ENCODE data around the gene SCGB1D1. TPM values are rescaled to one million over a fixed set of nuclear protein-coding genes. Genes with fewer than 3 reads are reported as not detected.

SCGB1D1 gene
- total RNA-seq, 1 experiment from 2014 or later: not detected

DNA sequence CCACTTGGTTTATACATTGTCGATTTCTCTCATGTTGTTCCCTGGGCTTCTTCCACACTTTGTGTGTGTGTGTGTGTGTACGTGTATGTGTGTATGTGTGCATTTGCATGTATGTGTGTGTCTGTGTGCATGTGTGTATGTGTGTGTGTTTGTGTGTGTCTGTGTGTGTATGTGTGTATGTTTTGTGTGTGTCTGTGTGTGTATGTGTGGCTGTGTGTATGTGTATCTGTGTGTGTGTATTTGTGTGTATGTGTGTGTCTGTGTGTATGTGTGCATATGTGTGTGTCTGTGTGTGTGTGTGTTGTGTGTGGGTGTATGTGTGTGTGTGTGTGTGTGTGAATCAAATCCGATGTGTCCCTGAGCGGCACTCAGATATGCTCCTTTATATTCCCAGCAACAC, 47.5 kb downstream of the SCGB1D1 start:
- ATAC-seq: no peak
- no peak for DNase-seq (ENCODE audit: low spot score)

DNA sequence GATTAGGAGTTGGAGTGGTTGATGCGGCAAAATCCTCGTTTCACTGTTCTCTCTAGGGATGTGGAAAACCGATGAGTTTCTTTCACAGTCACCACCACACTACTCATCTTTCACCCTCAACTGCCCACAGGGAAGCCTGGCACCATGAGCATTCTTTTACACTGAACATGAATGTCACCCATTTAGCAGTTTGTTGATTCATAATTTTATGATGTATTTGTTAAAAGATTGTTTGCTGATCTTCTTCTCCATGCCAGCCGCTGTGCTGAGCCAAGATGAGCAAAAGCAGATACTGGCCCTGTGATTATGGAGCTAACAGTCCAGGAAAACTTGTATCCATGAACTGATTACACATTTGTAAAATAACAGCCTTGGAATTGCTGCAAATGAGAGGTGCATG, 48.1 kb downstream of the SCGB1D1 start:
- CTCF ChIA-PET: no interaction called here
- H3K27ac Mint-ChIP-seq: no peak overlapping the region

More for the DNA sequence above, 47.5 kb downstream of the SCGB1D1 start:
- no peak overlapping the region for H3K4me3 Mint-ChIP-seq
- ChIA-PET POLR2A (no interaction called here), CTCF (no interaction called here)
- H3K27ac Mint-ChIP-seq: no peak overlapping the region
- H3K9me3 Mint-ChIP-seq: no peaks in the 10 kb centered on the region
- TF ChIP-seq SP1 (CRISPR knock-in tag; conservative IDR thresholded peaks at IDR 0.05) (no peak), PREB (CRISPR knock-in tag; IDR thresholded peaks at IDR 0.05; ENCODE audit: borderline replicate concordance) (no peak), ELF4 (CRISPR knock-in tag; IDR thresholded peaks at IDR 0.05; ENCODE audit: low read depth) (no peak)
- peaks cover 7% of the 10 kb centered on the region for H3K4me1 Mint-ChIP-seq
- no peaks in the 10 kb centered on the region for H3K36me3 Mint-ChIP-seq
- H3K27me3 Mint-ChIP-seq (ENCODE audit: low read depth): peaks cover 7% of the 10 kb centered on the region

GRCh38 chr11:62241095-62241494, 51.1 kb downstream of the SCGB1D1 start:
- H3K27me3 Mint-ChIP-seq (ENCODE audit: low read depth): peaks cover 7% of the 10 kb centered on the region
- TF ChIP-seq ETV6 (CRISPR knock-in tag; IDR thresholded peaks at IDR 0.05) (no peak), CTCF (IDR thresholded peaks at IDR 0.05) (no peak), ERG (CRISPR knock-in tag; IDR thresholded peaks at IDR 0.05) (no peak), CREB1 (CRISPR knock-in tag; IDR thresholded peaks at IDR 0.05) (no peak), GTF2I (CRISPR knock-in tag; conservative IDR thresholded peaks at IDR 0.05) (no peak)
- ChIA-PET POLR2A (no interaction called here), CTCF (interaction anchor here (1.2 to 2.0 kb wide), 2 partner anchors 45 to 159 kb away, joined by 3 to 5 read pairs; no protein-coding TSS in a partner anchor)
- DNase-seq (ENCODE audit: low spot score) (no peak), ATAC-seq (no peak)
- no peak overlapping the region for H3K4me3 Mint-ChIP-seq
- peaks cover 7% of the 10 kb centered on the region for H3K4me1 Mint-ChIP-seq
- H3K27ac Mint-ChIP-seq: no peak overlapping the region
- no peaks in the 10 kb centered on the region for H3K36me3 Mint-ChIP-seq
- no peaks in the 10 kb centered on the region for H3K9me3 Mint-ChIP-seq

More for the DNA sequence above, 48.1 kb downstream of the SCGB1D1 start:
- ATAC-seq (no peak), DNase-seq (ENCODE audit: low spot score) (no peak)
- no peak for TF ChIP-seq FOXP1 (CRISPR knock-in tag; IDR thresholded peaks at IDR 0.05; ENCODE audit: borderline replicate concordance)
- no peak for TF ChIP-seq ZNF317 (CRISPR knock-in tag; IDR thresholded peaks at IDR 0.05; ENCODE audit: borderline replicate concordance, low read depth)
- TF ChIP-seq NFATC4 (CRISPR knock-in tag; IDR thresholded peaks at IDR 0.05): no peak
- no peak for TF ChIP-seq SOX15 (CRISPR knock-in tag; IDR thresholded peaks at IDR 0.05)
- no peak for TF ChIP-seq USF2 (CRISPR knock-in tag; IDR thresholded peaks at IDR 0.05)
- no peak for TF ChIP-seq ZNF232 (CRISPR knock-in tag; IDR thresholded peaks at IDR 0.05)
- no peak for TF ChIP-seq TEAD4 (CRISPR knock-in tag; IDR thresholded peaks at IDR 0.05)
- TF ChIP-seq NR3C1 (CRISPR knock-in tag; conservative IDR thresholded peaks at IDR 0.05; ENCODE audit: low read depth): no peak
- TF ChIP-seq NR2C2 (CRISPR knock-in tag; IDR thresholded peaks at IDR 0.05): no peak
- TF ChIP-seq GRHL2 (CRISPR knock-in tag; IDR thresholded peaks at IDR 0.05; ENCODE audit: insufficient replicate concordance, severe bottlenecking): no peak
- TF ChIP-seq, protein P1, sequence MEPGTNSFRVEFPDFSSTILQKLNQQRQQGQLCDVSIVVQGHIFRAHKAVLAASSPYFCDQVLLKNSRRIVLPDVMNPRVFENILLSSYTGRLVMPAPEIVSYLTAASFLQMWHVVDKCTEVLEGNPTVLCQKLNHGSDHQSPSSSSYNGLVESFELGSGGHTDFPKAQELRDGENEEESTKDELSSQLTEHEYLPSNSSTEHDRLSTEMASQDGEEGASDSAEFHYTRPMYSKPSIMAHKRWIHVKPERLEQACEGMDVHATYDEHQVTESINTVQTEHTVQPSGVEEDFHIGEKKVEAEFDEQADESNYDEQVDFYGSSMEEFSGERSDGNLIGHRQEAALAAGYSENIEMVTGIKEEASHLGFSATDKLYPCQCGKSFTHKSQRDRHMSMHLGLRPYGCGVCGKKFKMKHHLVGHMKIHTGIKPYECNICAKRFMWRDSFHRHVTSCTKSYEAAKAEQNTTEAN (CRISPR knock-in tag; IDR thresholded peaks at IDR 0.05): no peak
- Mint-ChIP-seq H3K4me1 (peaks cover 7% of the 10 kb centered on the region), H3K9me3 (no peaks in the 10 kb centered on the region), H3K27me3 (ENCODE audit: low read depth) (peaks cover 7% of the 10 kb centered on the region), H3K36me3 (no peaks in the 10 kb centered on the region), H3K4me3 (no peak overlapping the region)
- POLR2A ChIA-PET: no interaction called here

All from WTC11 (cell line).